Measurements from ENCODE around the gene DOCK1.

DNA sequence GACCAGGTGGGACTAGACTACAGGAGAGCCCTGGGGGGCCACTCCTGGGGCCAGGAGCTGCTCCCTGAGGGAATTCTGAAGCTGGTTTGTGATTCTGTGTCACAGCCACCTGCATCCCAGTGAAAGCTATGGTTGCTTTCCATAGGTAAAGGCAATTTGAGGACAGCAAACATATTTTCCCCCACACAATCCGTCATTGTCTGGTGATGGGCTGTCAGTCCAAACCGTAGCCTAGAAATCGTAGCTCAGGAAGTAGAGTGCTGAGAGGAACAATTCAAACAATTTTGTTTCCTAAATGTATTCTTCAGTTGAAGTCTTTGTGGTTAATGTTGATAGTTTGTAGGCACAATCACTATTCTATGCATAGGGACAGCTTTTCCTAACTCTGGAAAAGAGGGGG lies 397.1 kb downstream of the DOCK1 start:
- TF ChIP-seq POLR2A (IDR thresholded peaks at IDR 0.05; ENCODE audit: low read depth, low read length) (no peak), TAF1 (IDR thresholded peaks at IDR 0.05; ENCODE audit: low read depth, low read length) (no peak), POLR2AphosphoS5 (IDR thresholded peaks at IDR 0.05; ENCODE audit: low read depth, low read length) (no peak)

Measured in GM12891 (cell line).